HG03175 (cell line): ENCODE results near the gene WNT16.
A peak's percentile ranks its signal among the peaks of the same experiment; 100 is the strongest.

ENCODE experiments used
- ATAC-seq: cut with Tn5 transposase; IDR thresholded peaks from one replicate; pipeline ENCODE4 v1.9.1; 2021; ENCODE audit warnings: mild to moderate bottlenecking, moderate library complexity; ENCODE audit not compliant: unreplicated experiment

The WNT16 gene

GRCh38 chr7:121342631-121343030 lies 13.8 kb downstream of the WNT16 start:
- ATAC-seq, result no peak

DNA sequence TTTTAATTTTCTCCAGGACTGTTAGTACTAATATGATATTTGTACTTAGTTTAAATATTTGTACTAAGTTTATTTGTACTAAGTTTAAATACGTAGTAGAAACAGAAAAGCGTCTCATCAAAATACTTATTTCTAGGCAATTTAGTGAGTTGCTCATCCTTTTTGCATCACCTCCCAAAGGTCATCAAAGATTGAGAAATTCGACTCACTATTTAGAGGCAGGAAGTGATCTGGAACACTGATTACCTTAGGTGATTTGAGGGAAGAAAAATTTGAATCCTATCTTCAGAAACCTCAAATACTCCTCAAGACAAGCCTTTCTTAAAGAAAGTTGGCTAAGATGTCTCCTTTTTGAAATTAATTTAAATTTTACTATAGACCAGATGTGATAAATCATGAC lies 14.5 kb downstream of the WNT16 start:
- no peak for ATAC-seq

DNA sequence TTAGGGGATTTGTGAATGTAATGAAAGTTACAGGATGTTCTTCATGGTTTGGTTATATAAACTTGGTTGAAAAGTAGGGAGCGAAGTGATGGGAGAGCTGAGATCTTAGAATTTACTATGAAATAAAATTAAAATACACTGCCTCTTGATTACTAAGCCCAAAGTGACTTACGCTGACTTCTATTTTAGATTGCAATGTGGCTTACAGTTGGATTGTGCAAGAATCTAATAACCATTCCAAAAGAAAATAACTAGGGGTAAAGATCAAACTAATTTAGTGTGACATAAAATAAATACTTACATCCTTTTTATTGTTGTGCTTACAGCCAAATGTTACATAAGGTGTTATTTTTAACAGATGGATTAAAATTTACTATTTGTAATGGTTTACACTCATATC lies 15.3 kb downstream of the WNT16 start:
- ATAC-seq, result no peak

DNA sequence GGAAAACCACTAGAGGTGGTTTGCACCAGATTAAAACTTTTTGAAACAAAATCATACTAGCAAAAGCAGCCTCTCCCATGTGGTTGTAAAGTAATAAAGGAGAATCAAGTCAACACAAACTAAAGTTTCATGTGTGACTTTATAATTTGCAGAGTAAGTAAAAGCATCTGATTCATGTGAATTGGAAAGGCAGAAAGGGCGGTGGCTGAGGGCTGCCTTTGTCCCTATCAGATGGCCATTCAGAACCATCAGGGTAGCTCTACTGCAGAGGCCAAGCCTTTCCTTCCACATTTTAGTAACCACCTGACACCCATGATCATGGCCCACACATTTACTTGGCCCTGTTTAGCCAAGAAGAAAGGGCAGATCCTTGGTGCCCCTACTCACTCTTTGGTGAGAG lies 15.7 kb downstream of the WNT16 start:
- no peak for ATAC-seq

GRCh38 chr7:121351682-121352081 lies 22.9 kb downstream of the WNT16 start:
- ATAC-seq, result peak; percentile 49

DNA sequence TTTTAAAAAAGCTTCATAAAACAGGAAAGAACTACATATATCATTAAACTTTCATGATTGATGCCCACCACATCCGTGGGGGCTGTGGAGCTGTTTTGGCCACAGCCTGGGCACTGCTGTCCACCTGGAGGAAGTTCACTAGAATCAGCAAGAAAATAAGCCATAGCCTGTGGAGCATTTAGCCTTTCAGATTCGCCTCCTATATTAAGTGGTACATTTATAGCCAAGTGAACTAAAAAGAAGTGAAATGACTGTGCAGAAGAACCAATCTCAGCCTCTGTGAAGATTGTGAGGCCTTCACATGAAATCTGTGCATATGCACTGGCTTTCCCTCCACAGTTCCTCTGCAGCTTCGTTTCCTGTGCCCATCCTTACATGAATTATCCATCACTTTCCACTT lies 23.5 kb downstream of the WNT16 start:
- ATAC-seq, result peak; percentile 57

DNA sequence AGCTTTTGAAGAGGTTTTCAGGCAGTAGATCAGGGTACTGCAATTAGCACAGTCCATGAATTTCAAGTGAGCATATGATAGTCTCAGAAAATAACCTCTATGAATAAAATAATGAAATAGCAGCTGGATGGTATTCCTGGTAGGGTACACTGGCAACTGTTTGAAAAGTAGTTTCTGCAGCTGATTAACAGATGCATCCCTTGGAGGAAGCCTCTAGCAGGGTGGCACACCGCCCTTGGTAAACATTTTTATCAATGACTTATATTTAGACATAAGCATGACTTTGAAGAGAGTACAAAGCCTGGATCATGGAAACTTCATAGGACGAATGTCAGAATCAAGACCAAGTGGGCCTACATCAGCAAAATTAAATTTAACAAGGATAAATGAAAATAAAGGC lies 26.8 kb downstream of the WNT16 start:
- ATAC-seq, result no peak

GRCh38 chr7:121360564-121360963 lies 31.8 kb downstream of the WNT16 start:
- no peak for ATAC-seq

DNA sequence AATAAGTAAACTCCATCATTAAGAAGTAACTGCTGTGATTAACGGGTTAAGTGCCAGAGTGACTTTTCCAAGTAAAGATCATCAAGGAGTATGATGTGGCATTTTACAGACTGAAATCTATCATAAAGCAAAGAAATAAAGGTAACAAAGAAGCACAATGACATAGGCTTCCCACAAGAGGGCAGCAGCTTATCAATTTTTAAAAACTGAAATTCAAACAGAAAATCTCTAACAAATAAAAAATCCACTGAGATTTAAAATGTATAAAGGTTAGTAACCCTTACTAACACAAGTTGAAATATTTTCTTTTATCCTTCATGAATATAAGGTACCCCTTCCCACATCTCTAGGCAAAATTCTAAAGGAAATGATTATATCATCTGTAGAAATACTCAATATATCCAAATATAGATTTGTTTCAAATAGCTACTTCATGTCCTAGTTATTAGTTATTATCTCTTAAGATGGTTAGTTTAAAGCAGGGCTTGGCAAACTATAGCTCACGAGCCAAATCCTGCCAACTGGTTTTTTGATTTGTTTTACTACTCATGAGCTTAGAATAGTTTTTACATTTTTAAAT lies 38.1 kb downstream of the WNT16 start:
- ATAC-seq, result no peak

GRCh38 chr7:121369462-121369861 lies 40.7 kb downstream of the WNT16 start:
- ATAC-seq, result peak; percentile 66

DNA sequence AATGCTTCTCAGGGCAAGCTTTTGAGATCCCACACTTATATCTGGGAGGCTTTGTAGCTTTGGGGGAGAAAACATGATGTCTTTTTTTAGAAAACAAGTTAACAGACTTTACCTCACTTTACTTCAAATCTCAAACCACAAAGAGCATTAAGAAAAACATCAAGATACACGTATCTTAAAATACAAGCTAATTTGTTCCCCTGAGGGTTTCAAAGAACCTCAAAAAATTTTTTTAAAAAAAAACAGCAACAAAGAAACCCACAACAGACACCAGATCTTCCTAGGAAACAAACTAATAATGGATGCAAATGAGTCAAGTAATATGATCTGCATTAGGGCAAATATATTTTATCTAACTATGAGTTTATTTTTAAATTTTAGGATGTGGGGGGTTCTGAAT lies 42.6 kb downstream of the WNT16 start:
- ATAC-seq, result no peak

DNA sequence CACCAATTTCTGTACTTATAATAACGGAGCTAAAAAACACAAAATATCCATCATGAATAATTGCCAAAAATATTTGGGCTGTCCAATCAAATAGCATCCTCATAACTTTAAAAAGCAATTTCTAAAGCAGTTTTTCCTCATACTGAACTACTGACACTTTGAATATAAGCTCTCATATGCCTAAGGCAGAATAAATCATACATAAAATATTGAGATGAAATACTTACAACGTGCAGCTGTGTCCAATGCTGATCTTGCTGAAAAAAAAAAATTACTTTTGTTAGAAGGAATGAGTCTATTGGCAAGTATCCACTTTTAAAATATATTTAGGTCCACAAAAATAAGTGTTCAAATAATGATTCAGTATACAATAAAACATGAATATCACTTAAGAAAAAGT lies 43.1 kb downstream of the WNT16 start:
- no peak for ATAC-seq

GRCh38 chr7:121372376-121373010 lies 43.7 kb downstream of the WNT16 start:
- ATAC-seq, result peak; percentile 90

DNA sequence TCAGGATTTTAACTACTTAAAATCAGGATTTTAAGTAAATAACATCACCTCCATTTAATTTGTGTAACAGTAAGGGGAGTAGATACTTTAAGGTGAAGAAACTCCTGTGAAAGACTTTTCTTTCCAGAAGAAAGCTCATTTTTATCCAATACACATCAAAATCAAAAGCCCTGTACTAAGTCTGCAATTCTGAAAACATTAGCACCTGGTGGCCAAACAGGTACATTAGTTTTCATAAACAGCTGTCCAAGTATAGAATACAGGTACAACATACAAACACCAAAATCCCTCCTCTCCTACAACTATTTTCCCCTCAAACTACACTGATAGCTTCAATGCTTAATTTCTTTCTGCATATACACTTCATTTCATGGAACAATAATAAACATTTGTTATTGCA lies 44.4 kb downstream of the WNT16 start:
- ATAC-seq, result no peak

GRCh38 chr7:121376979-121377378 lies 48.2 kb downstream of the WNT16 start:
- ATAC-seq, result no peak

- no peak for ATAC-seq
Measured at GRCh38 chr7:121379930-121380329, 51.1 kb downstream of the WNT16 start.

GRCh38 chr7:121382473-121382872 lies 53.7 kb downstream of the WNT16 start:
- no peak for ATAC-seq

DNA sequence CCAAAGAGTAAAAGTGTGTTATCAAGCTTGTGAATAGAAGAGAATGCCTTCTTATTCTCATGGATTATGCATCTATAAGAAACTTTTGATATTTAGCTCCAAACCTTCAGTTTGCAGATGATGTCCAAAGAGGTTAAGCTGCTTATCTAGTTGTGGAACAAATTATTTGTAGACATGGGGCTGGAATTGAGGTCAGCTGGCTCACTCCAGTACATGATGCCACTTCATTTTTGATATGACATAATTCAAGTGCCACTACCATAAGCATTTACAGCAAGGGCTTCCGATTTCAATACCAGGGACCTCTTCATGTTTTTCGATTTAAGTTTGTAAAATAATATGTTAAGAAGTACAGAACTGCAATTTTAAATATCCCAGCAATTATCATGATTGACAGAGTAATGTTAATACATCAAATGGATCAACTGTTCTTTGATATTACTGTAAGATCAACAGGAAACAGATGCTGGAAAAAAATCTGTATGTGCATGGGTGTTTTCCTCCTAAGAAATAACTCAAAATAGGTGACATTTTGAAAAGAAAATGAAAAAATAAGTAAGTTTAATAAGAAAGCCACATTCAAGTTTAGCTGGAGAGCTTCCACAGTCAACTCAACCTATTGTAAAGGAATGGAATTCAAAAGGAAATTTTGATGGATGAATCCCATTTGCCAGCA lies 54.6 kb downstream of the WNT16 start:
- ATAC-seq, result no peak

DNA sequence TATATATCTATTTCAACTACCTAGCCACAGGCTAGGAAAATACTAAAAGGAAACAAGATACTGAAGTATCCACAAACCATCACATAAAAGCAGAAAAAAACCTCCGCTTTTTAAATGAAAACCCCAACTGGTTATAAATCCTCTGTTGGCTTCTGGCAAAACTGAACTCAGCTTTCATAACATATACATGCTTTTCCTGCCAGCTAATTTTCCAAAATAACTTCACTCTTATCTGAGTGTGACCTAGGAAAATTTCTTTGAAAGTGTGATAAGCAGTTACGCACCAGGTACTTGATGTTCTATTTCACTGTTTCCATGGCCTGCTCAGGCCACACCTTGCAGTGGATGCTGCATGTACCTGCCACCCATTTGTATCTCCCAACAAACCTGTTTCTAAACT lies 55.5 kb downstream of the WNT16 start:
- ATAC-seq, result no peak

DNA sequence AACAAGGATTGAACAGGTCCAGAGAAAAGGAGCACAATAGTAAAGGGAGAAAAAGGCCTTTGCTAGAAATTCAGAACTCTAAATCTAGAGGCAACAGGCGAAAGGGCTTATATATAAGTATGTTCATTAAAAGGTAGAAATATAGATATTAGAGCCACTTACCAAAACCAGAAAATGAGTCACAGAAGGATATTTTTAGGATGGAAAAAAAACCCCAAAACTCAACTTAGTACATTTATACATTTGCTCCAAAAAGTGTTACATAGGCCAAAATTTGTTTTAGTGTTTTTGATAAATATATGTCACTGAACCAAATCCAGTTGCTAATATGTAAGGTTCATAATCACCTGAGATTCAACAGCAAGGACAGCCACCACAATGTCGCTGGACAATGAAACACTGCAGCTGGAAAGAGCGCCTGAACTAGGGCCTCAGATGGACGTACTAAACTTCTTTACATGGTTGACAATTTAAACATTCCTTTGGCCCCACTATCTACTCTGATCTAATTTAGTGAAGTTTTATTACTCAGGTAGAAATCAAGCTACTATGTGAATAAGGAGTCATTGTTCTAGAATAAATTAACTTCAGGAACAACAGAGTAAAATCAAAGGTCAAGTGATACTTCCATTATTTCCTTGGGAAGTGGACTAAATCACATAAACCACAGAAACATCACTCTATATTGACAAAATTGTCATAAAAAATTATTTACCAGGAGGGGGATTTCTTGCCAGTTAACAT lies 56.4 kb downstream of the WNT16 start:
- ATAC-seq, result no peak

DNA sequence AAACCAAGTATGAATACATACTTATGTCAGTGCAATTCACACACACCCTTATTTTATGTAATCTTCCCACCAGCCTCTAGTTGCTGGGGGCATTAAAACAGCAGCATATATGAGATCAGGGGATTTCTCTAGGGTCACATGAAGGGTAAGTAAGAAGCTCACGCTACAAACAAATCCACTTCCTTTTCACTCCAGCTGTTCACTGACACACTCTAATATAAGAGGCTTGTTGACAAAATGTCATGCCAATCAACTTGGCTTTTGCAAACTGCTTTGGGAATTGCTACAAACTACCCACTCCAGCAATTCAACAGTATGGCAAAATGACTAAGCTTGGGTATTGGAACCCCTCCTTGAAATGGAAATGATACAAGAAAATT lies 57.0 kb downstream of the WNT16 start:
- ATAC-seq, result peak; percentile 94

DNA sequence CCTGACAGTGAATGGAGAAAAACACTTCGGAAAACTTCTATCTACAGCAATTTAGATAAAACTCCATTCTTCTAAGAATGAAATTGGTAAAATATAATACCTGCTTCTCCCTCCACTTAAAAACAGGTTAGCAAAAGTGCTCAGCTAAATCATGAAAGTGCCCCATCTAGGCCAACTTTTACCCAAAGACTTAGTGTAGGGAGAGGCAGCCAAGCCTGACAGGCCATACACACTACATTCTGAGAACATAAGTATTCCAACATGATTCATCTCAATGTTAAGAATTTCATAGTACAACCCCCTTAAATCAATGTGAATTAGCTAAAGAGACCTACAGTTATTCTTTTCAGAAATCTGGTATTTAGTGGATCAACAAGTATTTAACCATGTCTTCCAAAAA lies 60.1 kb downstream of the WNT16 start:
- ATAC-seq, result no peak
